ENCODE data around the gene ATXN1.
"Not testable (repeated sequence)": the region's sequence is repeated elsewhere in the genome, so short reads cannot be mapped to it uniquely, and the experiment has no call there.

The ATXN1 gene

GRCh38 chr6:16635291-16635809 is 125.9 kb downstream of the ATXN1 start:
- DNase-seq, result no peak

GRCh38 chr6:16634855-16635254 is 126.4 kb downstream of the ATXN1 start:
- DNase-seq, result no peak

- no peak for DNase-seq
Measured at GRCh38 chr6:16633961-16634360, 127.3 kb downstream of the ATXN1 start.

- DNase-seq, result no peak
Measured at GRCh38 chr6:16633465-16633864, 127.8 kb downstream of the ATXN1 start.

GRCh38 chr6:16632101-16632500 is 129.2 kb downstream of the ATXN1 start:
- no peak for DNase-seq

GRCh38 chr6:16630026-16630643 is 131.1 kb downstream of the ATXN1 start:
- DNase-seq, result no peak

- DNase-seq, result not testable (repeated sequence)
Measured at GRCh38 chr6:16628580-16628979, 132.7 kb downstream of the ATXN1 start.

- no peak for DNase-seq
Measured at GRCh38 chr6:16626650-16627049, 134.6 kb downstream of the ATXN1 start.

GRCh38 chr6:16625291-16626265 is 135.7 kb downstream of the ATXN1 start:
- no peak for DNase-seq

- no peak for DNase-seq
Measured at GRCh38 chr6:16624636-16625290, 136.5 kb downstream of the ATXN1 start.

GRCh38 chr6:16623731-16624130 is 137.5 kb downstream of the ATXN1 start:
- DNase-seq, result no peak

- no peak for DNase-seq
Measured at GRCh38 chr6:16623029-16623653, 138.1 kb downstream of the ATXN1 start.

GRCh38 chr6:16622193-16622592 is 139.1 kb downstream of the ATXN1 start:
- no peak for DNase-seq

GRCh38 chr6:16621002-16621401 is 140.3 kb downstream of the ATXN1 start:
- no peak for DNase-seq

GRCh38 chr6:16619777-16620176 is 141.5 kb downstream of the ATXN1 start:
- DNase-seq, result no peak

GRCh38 chr6:16618962-16619361 is 142.3 kb downstream of the ATXN1 start:
- no peak for DNase-seq

GRCh38 chr6:16615215-16615614 is 146.0 kb downstream of the ATXN1 start:
- DNase-seq, result not testable (repeated sequence)

- not testable (repeated sequence) for DNase-seq
Measured at GRCh38 chr6:16614143-16614542, 147.1 kb downstream of the ATXN1 start.

GRCh38 chr6:16613504-16613903 is 147.8 kb downstream of the ATXN1 start:
- not testable (repeated sequence) for DNase-seq

- no peak for DNase-seq
Measured at GRCh38 chr6:16608444-16608843, 152.8 kb downstream of the ATXN1 start.

- no peak for DNase-seq
Measured at GRCh38 chr6:16602035-16602434, 159.2 kb downstream of the ATXN1 start.

- no peak for DNase-seq
Measured at GRCh38 chr6:16600701-16601100, 160.6 kb downstream of the ATXN1 start.

GRCh38 chr6:16600026-16600425 is 161.2 kb downstream of the ATXN1 start:
- DNase-seq, result no peak

All from midbrain (tissue), 1 donor.